ENCODE data around the gene STK11.

Gene STK11

GRCh38 chr19:1223018-1223855 is 17.7 kb downstream of the STK11 start:
- H3K9ac ChIP-seq (ENCODE audit: low read length) = no peak overlapping the region
- no CpG with 5 or more reads among the region's 48 CpGs for WGBS (ENCODE audit: extremely low coverage, insufficient coverage, low lambda C conversion rate)
- H3K4me3 ChIP-seq (ENCODE audit: low read length) = no peak overlapping the region
- H3K4me1 ChIP-seq (ENCODE audit: control insufficient read depth, low read depth, low read length) = no peaks in the 10 kb centered on the region
- H3K18ac ChIP-seq (ENCODE audit: low read length) = no peak overlapping the region
- no peak overlapping the region for H3K4ac ChIP-seq (ENCODE audit: low read depth, low read length)
- H2BK15ac ChIP-seq (replicated peaks; ENCODE audit: low read depth) = no peak overlapping the region
- peaks cover 5% of the 10 kb centered on the region for H3K79me1 ChIP-seq (ENCODE audit: low read length)
- H3K79me2 ChIP-seq (ENCODE audit: control insufficient read depth, insufficient read depth, low read length) = peaks cover 6% of the 10 kb centered on the region
- H3K36me3 ChIP-seq (ENCODE audit: control insufficient read depth, insufficient read depth, low read length) = no peaks in the 10 kb centered on the region
- H3K56ac ChIP-seq (ENCODE audit: low read length) = no peak overlapping the region
- no peak overlapping the region for H3K4me2 ChIP-seq (ENCODE audit: low read length)
- H2BK5ac ChIP-seq (ENCODE audit: low read length) = no peak overlapping the region
- no peak overlapping the region for H4K8ac ChIP-seq (ENCODE audit: low read depth, low read length)
- H3K27me3 ChIP-seq (ENCODE audit: insufficient read depth, low read length, poor library complexity) = no peaks in the 10 kb centered on the region
- no peak overlapping the region for H3K23ac ChIP-seq (ENCODE audit: low read length)
- no peak overlapping the region for H2AK5ac ChIP-seq (ENCODE audit: low read length)
- no peak overlapping the region for H2BK120ac ChIP-seq (ENCODE audit: low read depth, low read length)
- no peak overlapping the region for H3K27ac ChIP-seq (ENCODE audit: low read depth, low read length)
- H4K5ac ChIP-seq (ENCODE audit: low read length) = no peak overlapping the region
- DNase-seq = peak; percentile 74

- no peak for DNase-seq
- no peak overlapping the region for H3K27ac ChIP-seq (ENCODE audit: low read depth, low read length)
Measured at GRCh38 chr19:1224047-1224825, 18.7 kb downstream of the STK11 start.

GRCh38 chr19:1224847-1225246 is 19.3 kb downstream of the STK11 start:
- no peak overlapping the region for H3K23ac ChIP-seq (ENCODE audit: low read length)
- no peak overlapping the region for H2BK120ac ChIP-seq (ENCODE audit: low read depth, low read length)
- WGBS (ENCODE audit: extremely low coverage, insufficient coverage, low lambda C conversion rate) = no CpG with 5 or more reads among the region's 16 CpGs
- H2BK5ac ChIP-seq (ENCODE audit: low read length) = no peak overlapping the region
- no peaks in the 10 kb centered on the region for H3K27me3 ChIP-seq (ENCODE audit: insufficient read depth, low read length, poor library complexity)
- H3K9ac ChIP-seq (ENCODE audit: low read length) = no peak overlapping the region
- no peak overlapping the region for H4K8ac ChIP-seq (ENCODE audit: low read depth, low read length)
- H4K5ac ChIP-seq (ENCODE audit: low read length) = no peak overlapping the region
- no peaks in the 10 kb centered on the region for H3K36me3 ChIP-seq (ENCODE audit: control insufficient read depth, insufficient read depth, low read length)
- H3K18ac ChIP-seq (ENCODE audit: low read length) = no peak overlapping the region
- H3K4ac ChIP-seq (ENCODE audit: low read depth, low read length) = no peak overlapping the region
- no peak overlapping the region for H3K4me3 ChIP-seq (ENCODE audit: low read length)
- no peak overlapping the region for H3K4me2 ChIP-seq (ENCODE audit: low read length)
- DNase-seq = no peak
- no peak overlapping the region for H2BK15ac ChIP-seq (replicated peaks; ENCODE audit: low read depth)
- no peak overlapping the region for H2AK5ac ChIP-seq (ENCODE audit: low read length)
- no peaks in the 10 kb centered on the region for H3K79me2 ChIP-seq (ENCODE audit: control insufficient read depth, insufficient read depth, low read length)
- H3K56ac ChIP-seq (ENCODE audit: low read length) = no peak overlapping the region
- H3K27ac ChIP-seq (ENCODE audit: low read depth, low read length) = no peak overlapping the region
- H3K4me1 ChIP-seq (ENCODE audit: control insufficient read depth, low read depth, low read length) = no peaks in the 10 kb centered on the region
- no peaks in the 10 kb centered on the region for H3K79me1 ChIP-seq (ENCODE audit: low read length)

More at GRCh38 chr19:1224047-1224825, 18.7 kb downstream of the STK11 start:
- Histone ChIP-seq H3K4me2 (ENCODE audit: low read length) (no peak overlapping the region), H2AK5ac (ENCODE audit: low read length) (no peak overlapping the region), H2BK5ac (ENCODE audit: low read length) (no peak overlapping the region), H3K9ac (ENCODE audit: low read length) (no peak overlapping the region), H3K56ac (ENCODE audit: low read length) (no peak overlapping the region), H2BK120ac (ENCODE audit: low read depth, low read length) (no peak overlapping the region), H3K27me3 (ENCODE audit: insufficient read depth, low read length, poor library complexity) (no peaks in the 10 kb centered on the region), H3K4me1 (ENCODE audit: control insufficient read depth, low read depth, low read length) (no peaks in the 10 kb centered on the region), H4K5ac (ENCODE audit: low read length) (no peak overlapping the region), H3K23ac (ENCODE audit: low read length) (no peak overlapping the region), H3K79me2 (ENCODE audit: control insufficient read depth, insufficient read depth, low read length) (no peaks in the 10 kb centered on the region), H3K18ac (ENCODE audit: low read length) (no peak overlapping the region), H3K36me3 (ENCODE audit: control insufficient read depth, insufficient read depth, low read length) (no peaks in the 10 kb centered on the region), H3K4me3 (ENCODE audit: low read length) (no peak overlapping the region), H2BK15ac (replicated peaks; ENCODE audit: low read depth) (no peak overlapping the region), H3K4ac (ENCODE audit: low read depth, low read length) (no peak overlapping the region), H3K79me1 (ENCODE audit: low read length) (no peaks in the 10 kb centered on the region), H4K8ac (ENCODE audit: low read depth, low read length) (no peak overlapping the region)
- WGBS (ENCODE audit: extremely low coverage, insufficient coverage, low lambda C conversion rate) = no CpG with 5 or more reads among the region's 16 CpGs

GRCh38 chr19:1225440-1226226 is 20.1 kb downstream of the STK11 start:
- H2BK120ac ChIP-seq (ENCODE audit: low read depth, low read length) = no peak overlapping the region
- no peak overlapping the region for H2BK15ac ChIP-seq (replicated peaks; ENCODE audit: low read depth)
- no peaks in the 10 kb centered on the region for H3K79me2 ChIP-seq (ENCODE audit: control insufficient read depth, insufficient read depth, low read length)
- no CpG with 5 or more reads among the region's 29 CpGs for WGBS (ENCODE audit: extremely low coverage, insufficient coverage, low lambda C conversion rate)
- no peak overlapping the region for H3K23ac ChIP-seq (ENCODE audit: low read length)
- no peaks in the 10 kb centered on the region for H3K4me1 ChIP-seq (ENCODE audit: control insufficient read depth, low read depth, low read length)
- H3K18ac ChIP-seq (ENCODE audit: low read length) = no peak overlapping the region
- H3K4me2 ChIP-seq (ENCODE audit: low read length) = no peak overlapping the region
- no peak overlapping the region for H3K56ac ChIP-seq (ENCODE audit: low read length)
- H3K9ac ChIP-seq (ENCODE audit: low read length) = no peak overlapping the region
- no peak overlapping the region for H2AK5ac ChIP-seq (ENCODE audit: low read length)
- DNase-seq = no peak
- H3K27me3 ChIP-seq (ENCODE audit: insufficient read depth, low read length, poor library complexity) = no peaks in the 10 kb centered on the region
- H3K36me3 ChIP-seq (ENCODE audit: control insufficient read depth, insufficient read depth, low read length) = no peaks in the 10 kb centered on the region
- H3K4me3 ChIP-seq (ENCODE audit: low read length) = no peak overlapping the region
- H4K8ac ChIP-seq (ENCODE audit: low read depth, low read length) = no peak overlapping the region
- H3K79me1 ChIP-seq (ENCODE audit: low read length) = no peaks in the 10 kb centered on the region
- H4K5ac ChIP-seq (ENCODE audit: low read length) = no peak overlapping the region
- no peak overlapping the region for H2BK5ac ChIP-seq (ENCODE audit: low read length)
- H3K27ac ChIP-seq (ENCODE audit: low read depth, low read length) = no peak overlapping the region
- H3K4ac ChIP-seq (ENCODE audit: low read depth, low read length) = no peak overlapping the region

- no peak overlapping the region for H3K9ac ChIP-seq (ENCODE audit: low read length)
- H3K4me2 ChIP-seq (ENCODE audit: low read length) = no peak overlapping the region
- no peak overlapping the region for H3K4ac ChIP-seq (ENCODE audit: low read depth, low read length)
- H2BK15ac ChIP-seq (replicated peaks; ENCODE audit: low read depth) = no peak overlapping the region
- no peak overlapping the region for H2BK5ac ChIP-seq (ENCODE audit: low read length)
- no peak overlapping the region for H3K4me3 ChIP-seq (ENCODE audit: low read length)
- H4K5ac ChIP-seq (ENCODE audit: low read length) = no peak overlapping the region
- H3K18ac ChIP-seq (ENCODE audit: low read length) = no peak overlapping the region
- no peak overlapping the region for H2AK5ac ChIP-seq (ENCODE audit: low read length)
- H2BK120ac ChIP-seq (ENCODE audit: low read depth, low read length) = no peak overlapping the region
- no peak overlapping the region for H3K27ac ChIP-seq (ENCODE audit: low read depth, low read length)
- no peaks in the 10 kb centered on the region for H3K79me1 ChIP-seq (ENCODE audit: low read length)
- H3K79me2 ChIP-seq (ENCODE audit: control insufficient read depth, insufficient read depth, low read length) = no peaks in the 10 kb centered on the region
- no peak overlapping the region for H3K23ac ChIP-seq (ENCODE audit: low read length)
- H3K56ac ChIP-seq (ENCODE audit: low read length) = no peak overlapping the region
- no CpG with 5 or more reads among the region's 11 CpGs for WGBS (ENCODE audit: extremely low coverage, insufficient coverage, low lambda C conversion rate)
- H3K36me3 ChIP-seq (ENCODE audit: control insufficient read depth, insufficient read depth, low read length) = no peaks in the 10 kb centered on the region
- no peaks in the 10 kb centered on the region for H3K4me1 ChIP-seq (ENCODE audit: control insufficient read depth, low read depth, low read length)
- no peaks in the 10 kb centered on the region for H3K27me3 ChIP-seq (ENCODE audit: insufficient read depth, low read length, poor library complexity)
- H4K8ac ChIP-seq (ENCODE audit: low read depth, low read length) = no peak overlapping the region
- DNase-seq = no peak
Measured at GRCh38 chr19:1226227-1226518, 20.6 kb downstream of the STK11 start.

All from mesendoderm (in vitro differentiated cells).